ENCODE measurements around the gene RNPEP. TPM values are rescaled to one million over a fixed set of nuclear protein-coding genes. Genes with fewer than 3 reads are reported as not detected.

Gene RNPEP
- total RNA-seq, 1 experiment from 2014 or later: 108 TPM

DNA sequence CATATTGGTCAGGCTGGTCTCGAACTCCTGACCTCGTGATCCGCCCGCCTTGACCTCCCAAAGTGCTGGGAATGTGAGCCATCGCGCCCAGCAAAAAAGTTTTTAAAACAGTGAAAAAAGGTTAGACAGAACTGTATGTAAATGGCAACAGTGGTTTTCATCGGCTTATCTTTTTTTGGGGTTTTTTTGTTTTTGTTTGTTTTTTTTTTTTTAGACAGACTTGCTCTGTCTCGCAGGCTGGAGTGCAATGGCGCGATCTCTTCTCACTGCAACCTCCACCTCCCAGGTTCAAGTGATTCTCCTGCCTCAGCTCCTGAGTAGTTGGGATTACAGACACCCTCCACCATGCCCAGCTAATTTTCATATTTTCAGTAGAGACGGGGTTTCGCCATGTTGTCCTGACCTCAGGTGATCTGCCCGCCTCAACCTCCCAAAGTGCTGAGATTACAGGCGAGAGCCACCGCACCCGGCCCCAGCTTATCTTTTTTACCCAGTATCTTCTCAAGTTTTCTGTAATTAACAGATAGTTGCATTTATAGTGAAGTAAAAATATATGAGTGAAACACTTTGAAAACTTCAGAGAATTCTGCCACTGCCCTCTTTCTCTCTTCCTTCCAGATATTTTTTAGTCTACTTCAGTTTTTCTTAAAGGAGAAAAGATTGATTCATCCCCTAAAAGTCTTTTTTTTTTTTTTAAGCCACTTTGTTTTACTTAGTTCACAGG is 14.1 kb upstream of the RNPEP start:
- Histone ChIP-seq H3F3A (ENCODE audit: insufficient read depth, low read depth) (peaks cover 76% of the 10 kb centered on the region), H3K27me3 (ENCODE audit: insufficient read depth, low read depth) (no peaks in the 10 kb centered on the region), H3K36me3 (ENCODE audit: low read depth) (peaks cover 30% of the 10 kb centered on the region), H3K4me2 (no peak overlapping the region), H3K79me2 (ENCODE audit: low read depth) (no peaks in the 10 kb centered on the region), H3K27ac (no peak overlapping the region), H3K9me3 (ENCODE audit: insufficient read depth, low read depth) (no peaks in the 10 kb centered on the region), H2AFZ (no peak overlapping the region), H3K4me3 (no peak overlapping the region), H4K20me1 (ENCODE audit: insufficient read depth) (peaks cover 22% of the 10 kb centered on the region), H3K9me2 (ENCODE audit: insufficient read depth) (no peaks in the 10 kb centered on the region), H3K4me1 (replicated peaks; ENCODE audit: insufficient read depth) (0 out of 2 replicates have a peak, but pooled peaks cover 6% of the 10 kb centered on the region)
- POLR2A ChIA-PET (ENCODE audit: unreplicated experiment): interaction anchor here (0.7 kb wide), 1 partner anchor 73 kb away, joined by 8 read pairs; no protein-coding TSS in a partner anchor
- BruUV-seq (replicated peaks): no TSS peak
- no peak for TF ChIP-seq EZH2 (IDR thresholded peaks at IDR 0.05; ENCODE audit: low read depth)
- TF ChIP-seq, protein P1, sequence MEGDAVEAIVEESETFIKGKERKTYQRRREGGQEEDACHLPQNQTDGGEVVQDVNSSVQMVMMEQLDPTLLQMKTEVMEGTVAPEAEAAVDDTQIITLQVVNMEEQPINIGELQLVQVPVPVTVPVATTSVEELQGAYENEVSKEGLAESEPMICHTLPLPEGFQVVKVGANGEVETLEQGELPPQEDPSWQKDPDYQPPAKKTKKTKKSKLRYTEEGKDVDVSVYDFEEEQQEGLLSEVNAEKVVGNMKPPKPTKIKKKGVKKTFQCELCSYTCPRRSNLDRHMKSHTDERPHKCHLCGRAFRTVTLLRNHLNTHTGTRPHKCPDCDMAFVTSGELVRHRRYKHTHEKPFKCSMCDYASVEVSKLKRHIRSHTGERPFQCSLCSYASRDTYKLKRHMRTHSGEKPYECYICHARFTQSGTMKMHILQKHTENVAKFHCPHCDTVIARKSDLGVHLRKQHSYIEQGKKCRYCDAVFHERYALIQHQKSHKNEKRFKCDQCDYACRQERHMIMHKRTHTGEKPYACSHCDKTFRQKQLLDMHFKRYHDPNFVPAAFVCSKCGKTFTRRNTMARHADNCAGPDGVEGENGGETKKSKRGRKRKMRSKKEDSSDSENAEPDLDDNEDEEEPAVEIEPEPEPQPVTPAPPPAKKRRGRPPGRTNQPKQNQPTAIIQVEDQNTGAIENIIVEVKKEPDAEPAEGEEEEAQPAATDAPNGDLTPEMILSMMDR (conservative IDR thresholded peaks at IDR 0.05): no peak
- DNase-seq: no peak
- intact Hi-C loops (cut with micrococcal nuclease; ENCODE audit: unreplicated experiment): no loop called here
- CTCF ChIA-PET: interaction anchor here (0.7 to 1.4 kb wide), 3 partner anchors 55 to 164 kb away, joined by 3 to 7 read pairs (median 3); no protein-coding TSS in a partner anchor

DNA sequence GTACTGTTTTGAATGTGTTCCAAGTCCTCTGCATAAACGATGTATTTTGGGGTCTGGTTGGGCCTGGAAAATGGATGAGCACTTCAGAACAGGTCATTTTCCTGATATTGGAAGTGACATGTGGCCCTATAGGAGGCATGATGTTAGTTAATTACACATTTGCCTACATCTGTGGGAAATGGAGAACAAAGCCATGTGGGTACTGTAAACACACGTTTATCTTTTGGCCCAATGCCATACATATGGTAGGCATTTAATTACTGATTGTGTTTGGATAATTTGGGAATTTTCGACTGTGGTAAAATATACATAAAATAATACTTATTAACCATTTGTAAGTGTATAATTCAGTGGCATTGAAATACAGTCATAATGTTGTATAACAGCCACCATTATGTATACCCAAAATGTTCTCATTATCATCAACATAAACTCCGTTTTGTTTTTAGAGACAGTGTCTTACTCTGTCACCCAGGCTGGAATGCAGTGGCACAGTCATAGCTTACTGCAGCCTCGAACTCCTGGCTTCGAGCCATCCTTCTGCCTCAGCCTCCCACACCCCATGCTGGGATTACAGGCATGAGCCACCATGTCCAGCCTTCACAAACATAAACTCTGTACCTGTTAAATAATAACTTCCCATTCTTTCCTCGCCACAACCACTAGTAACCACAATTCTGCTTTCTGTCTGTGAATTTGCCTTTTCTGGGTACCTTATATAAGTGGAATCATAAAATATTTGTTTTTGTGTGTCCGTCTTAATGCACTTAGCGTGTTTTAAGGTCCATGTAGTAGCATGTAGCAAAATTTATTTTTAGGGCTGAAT is 11.9 kb upstream of the RNPEP start:
- ChIA-PET CTCF (interaction anchor here (0.6 to 2.2 kb wide), 2 partner anchors 74 to 94 kb away, joined by 3 to 16 read pairs; no protein-coding TSS in a partner anchor), POLR2A (ENCODE audit: unreplicated experiment) (interaction anchor here (0.7 kb wide), 1 partner anchor 173 kb away, joined by 8 read pairs; no protein-coding TSS in a partner anchor)
- Histone ChIP-seq H3K9me2 (ENCODE audit: insufficient read depth) (no peaks in the 10 kb centered on the region), H3K79me2 (ENCODE audit: low read depth) (no peaks in the 10 kb centered on the region), H3K4me3 (no peak overlapping the region), H3K4me2 (no peak overlapping the region), H3K27ac (no peak overlapping the region), H3F3A (ENCODE audit: insufficient read depth, low read depth) (peaks cover 74% of the 10 kb centered on the region), H3K36me3 (ENCODE audit: low read depth) (peaks cover 13% of the 10 kb centered on the region), H3K27me3 (ENCODE audit: insufficient read depth, low read depth) (no peaks in the 10 kb centered on the region), H4K20me1 (ENCODE audit: insufficient read depth) (peaks cover 16% of the 10 kb centered on the region; the same call in 1 of the 2 replicates), H3K4me1 (replicated peaks; ENCODE audit: insufficient read depth) (0 out of 2 replicates have a peak, but pooled peaks cover 6% of the 10 kb centered on the region), H3K9me3 (ENCODE audit: insufficient read depth, low read depth) (no peaks in the 10 kb centered on the region), H2AFZ (no peak overlapping the region)
- TF ChIP-seq EZH2 (IDR thresholded peaks at IDR 0.05; ENCODE audit: low read depth): no peak
- TF ChIP-seq, protein P1 (conservative IDR thresholded peaks at IDR 0.05): no peak
- DNase-seq: no peak
- intact Hi-C loops (cut with micrococcal nuclease; ENCODE audit: unreplicated experiment): loop anchor here (5.0 to 10.0 kb wide), 2 partner anchors 93 to 416 kb away; no protein-coding TSS in a partner anchor
- BruUV-seq (replicated peaks): no TSS peak

DNA sequence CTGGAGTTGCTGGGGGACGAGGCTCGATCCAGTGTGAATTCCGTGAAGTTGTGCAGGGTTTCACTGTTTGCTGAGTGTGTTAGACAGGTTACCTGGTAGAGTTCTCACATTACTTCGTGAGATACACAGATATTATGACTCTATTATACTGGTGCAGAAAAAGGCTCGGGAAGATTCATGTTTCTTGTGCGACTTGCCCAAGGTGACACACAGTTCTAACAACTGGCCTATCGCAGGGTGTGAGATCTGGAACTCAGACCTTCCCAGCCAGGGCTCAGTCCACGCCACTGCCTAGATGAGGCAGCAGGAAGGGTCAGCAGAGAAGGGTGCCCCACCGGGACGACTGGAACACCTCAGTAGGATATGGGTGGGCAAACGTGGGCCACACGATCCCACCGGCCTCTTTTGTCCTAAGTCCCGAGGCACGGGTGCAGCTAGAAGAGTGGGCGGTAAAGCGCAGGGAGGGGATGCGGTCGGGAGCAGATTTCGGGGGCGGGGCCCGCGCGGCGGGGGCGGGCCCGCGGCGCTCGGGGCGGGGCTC is 296 bp upstream of the RNPEP start:
- peaks cover 14% of the 10 kb centered on the region for H3K4me1 ChIP-seq (replicated peaks; ENCODE audit: insufficient read depth)
- peak overlapping the region; percentile 86 for H3K4me2 ChIP-seq
- ChIA-PET CTCF (no interaction called here), POLR2A (ENCODE audit: unreplicated experiment) (interaction anchor here (0.5 to 0.7 kb wide), 3 partner anchors 28 to 502 kb away, joined by 3 to 15 read pairs (median 3); partner anchors contain the start of gene ELF3)
- peaks cover 13% of the 10 kb centered on the region; the same call in 1 of the 2 replicates for H3F3A ChIP-seq (ENCODE audit: insufficient read depth, low read depth)
- H3K4me3 ChIP-seq: peak overlapping the region; percentile 72
- H3K36me3 ChIP-seq (ENCODE audit: low read depth): no peaks in the 10 kb centered on the region
- H4K20me1 ChIP-seq (ENCODE audit: insufficient read depth): no peaks in the 10 kb centered on the region
- BruUV-seq (replicated peaks): TSS peak; percentile 67
- no peaks in the 10 kb centered on the region for H3K27me3 ChIP-seq (ENCODE audit: insufficient read depth, low read depth)
- H3K9me3 ChIP-seq (ENCODE audit: insufficient read depth, low read depth): no peaks in the 10 kb centered on the region
- intact Hi-C loops (cut with micrococcal nuclease; ENCODE audit: unreplicated experiment): loop anchor here (2.0 kb wide), 1 partner anchor 27 kb away; no protein-coding TSS in a partner anchor
- peak overlapping the region; percentile 81 for H2AFZ ChIP-seq
- no peak overlapping the region for H3K27ac ChIP-seq
- DNase-seq: no peak
- TF ChIP-seq, protein P1 (conservative IDR thresholded peaks at IDR 0.05): no peak
- no peak for TF ChIP-seq EZH2 (IDR thresholded peaks at IDR 0.05; ENCODE audit: low read depth)
- H3K79me2 ChIP-seq (ENCODE audit: low read depth): peaks cover 39% of the 10 kb centered on the region
- H3K9me2 ChIP-seq (ENCODE audit: insufficient read depth): no peaks in the 10 kb centered on the region

Data from PC-9 (cell line).